GM21576 (cell line): ENCODE data around the gene CFAP53.
A peak's percentile ranks its signal among the peaks of the same experiment; 100 is the strongest.
"Not testable (repeated sequence)": the region's sequence is repeated elsewhere in the genome, so short reads cannot be mapped to it uniquely, and the experiment has no call there.

Source experiments
- ATAC-seq: cut with Tn5 transposase; IDR thresholded peaks from one replicate; pipeline ENCODE4 v1.9.1; 2021; ENCODE audit warnings: mild to moderate bottlenecking, moderate library complexity; ENCODE audit not compliant: unreplicated experiment

Gene CFAP53, protein sequence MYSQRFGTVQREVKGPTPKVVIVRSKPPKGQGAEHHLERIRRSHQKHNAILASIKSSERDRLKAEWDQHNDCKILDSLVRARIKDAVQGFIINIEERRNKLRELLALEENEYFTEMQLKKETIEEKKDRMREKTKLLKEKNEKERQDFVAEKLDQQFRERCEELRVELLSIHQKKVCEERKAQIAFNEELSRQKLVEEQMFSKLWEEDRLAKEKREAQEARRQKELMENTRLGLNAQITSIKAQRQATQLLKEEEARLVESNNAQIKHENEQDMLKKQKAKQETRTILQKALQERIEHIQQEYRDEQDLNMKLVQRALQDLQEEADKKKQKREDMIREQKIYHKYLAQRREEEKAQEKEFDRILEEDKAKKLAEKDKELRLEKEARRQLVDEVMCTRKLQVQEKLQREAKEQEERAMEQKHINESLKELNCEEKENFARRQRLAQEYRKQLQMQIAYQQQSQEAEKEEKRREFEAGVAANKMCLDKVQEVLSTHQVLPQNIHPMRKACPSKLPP

DNA sequence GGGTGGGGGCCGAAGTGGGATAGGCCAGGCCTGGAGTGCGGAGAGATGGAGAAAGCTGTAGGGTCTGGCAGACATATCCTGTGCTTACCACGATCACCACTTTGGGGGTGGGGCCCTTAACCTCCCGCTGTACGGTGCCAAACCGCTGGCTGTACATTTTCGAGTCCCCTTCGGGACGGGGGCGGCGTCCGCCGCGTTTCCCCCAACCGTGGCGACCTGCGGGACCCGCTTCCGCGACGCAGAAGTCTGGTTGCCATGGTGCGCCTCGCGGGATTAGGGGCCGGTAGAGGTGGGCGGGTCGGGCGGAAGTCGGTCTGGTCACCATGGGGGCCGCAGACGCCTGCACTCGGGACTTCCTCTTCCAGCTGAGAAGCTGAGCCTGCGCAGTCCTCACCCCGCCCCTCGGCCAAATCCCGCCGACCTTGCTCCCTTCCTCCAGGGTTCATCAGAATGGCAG is at the start of gene CFAP53:
Gene CFAP53 (minus strand): TSS at position 248 of the 457 bp plus-strand sequence. CDS start 91 bp downstream, at position 157.
- peak; percentile 74 for ATAC-seq

DNA sequence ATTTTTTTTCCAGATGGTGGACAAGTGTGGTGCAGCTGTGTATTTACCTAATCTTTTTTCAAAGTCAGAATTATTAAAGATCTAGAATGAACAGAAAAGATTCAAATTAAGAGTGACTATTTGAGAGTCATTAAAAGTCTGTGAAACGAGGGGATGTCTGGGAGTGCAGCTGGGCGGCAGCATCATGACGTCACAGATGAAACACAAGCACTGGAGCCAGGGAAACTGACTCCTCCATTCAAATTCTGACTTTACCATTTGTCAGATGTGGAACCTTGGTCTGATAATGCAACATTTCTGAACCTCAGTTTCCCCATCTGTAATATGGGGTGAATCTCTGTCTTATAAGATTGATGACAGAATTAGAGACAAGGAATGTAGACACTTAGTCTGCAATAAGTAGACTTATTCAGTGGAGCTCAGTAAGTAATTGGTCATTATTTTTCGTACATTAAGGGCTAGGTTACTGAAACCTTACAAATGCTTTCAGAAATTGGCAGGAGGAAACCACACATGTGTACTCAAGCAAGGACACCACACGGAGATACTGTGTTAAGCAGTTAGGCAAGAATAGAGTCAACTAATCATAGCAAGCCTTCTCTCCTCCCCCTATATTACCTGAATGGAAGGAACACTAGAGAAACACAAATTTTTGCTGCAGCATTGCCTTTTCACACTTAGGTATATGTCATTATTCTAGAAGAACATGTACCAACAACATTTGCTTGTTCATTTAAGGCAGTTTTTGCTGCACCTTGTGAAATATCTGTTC is 49.0 kb upstream of the CFAP53 start:
- ATAC-seq: peak; percentile 74

DNA sequence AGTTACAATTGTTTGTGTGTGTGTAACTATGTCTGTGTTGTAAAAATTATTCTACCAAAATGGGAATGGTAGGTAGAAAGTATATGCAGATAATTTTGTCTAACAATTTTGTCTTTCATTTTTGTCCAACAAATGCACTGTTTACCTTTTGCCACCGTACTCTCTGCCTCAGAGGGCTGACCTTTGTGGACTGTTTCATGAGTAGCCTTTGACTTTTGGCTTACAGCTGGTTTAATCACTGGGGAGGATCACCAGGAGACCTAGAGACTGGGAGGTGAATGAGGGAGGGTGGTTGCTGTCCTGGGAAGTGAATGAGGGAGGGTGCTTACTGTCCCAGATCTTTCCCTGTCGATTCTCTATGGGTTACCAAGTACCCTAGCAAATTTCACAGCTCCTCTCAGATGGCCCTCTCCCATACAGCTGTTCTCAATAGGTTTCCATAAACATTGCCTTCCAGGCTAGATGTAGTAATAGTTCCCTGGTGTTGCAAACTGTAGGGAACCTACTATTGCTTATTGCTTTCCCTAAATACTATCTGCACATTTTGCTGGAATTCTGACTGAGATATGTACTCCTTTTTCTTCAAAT is 47.7 kb upstream of the CFAP53 start:
- ATAC-seq: no peak

DNA sequence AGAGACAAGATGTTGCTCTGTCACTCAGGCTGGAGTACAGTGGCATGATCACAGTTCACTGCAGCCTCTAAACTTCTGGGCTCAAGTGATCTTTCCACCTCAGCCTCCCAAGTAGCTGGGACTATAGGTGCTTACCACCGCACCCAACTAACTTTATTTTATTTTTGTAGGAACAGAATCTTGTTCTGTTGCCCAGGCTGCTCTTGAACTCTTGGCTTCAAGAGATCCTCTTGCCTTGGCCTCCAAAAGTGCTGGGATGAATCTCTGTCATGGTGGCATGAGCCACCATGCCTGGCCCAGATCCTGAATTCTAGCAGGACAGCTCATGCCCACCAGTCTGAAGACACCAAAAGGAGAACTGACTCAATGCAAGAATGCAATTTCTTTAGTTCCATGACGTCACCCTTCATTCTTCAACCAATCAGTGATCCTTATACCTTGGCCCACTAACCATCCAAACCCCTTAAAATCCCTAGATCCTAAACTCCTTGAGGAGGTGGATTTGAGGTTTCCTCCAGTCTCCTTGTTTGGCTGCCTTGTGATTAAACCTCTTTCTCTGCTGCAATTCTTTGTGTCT is 46.8 kb upstream of the CFAP53 start:
- no peak for ATAC-seq

DNA sequence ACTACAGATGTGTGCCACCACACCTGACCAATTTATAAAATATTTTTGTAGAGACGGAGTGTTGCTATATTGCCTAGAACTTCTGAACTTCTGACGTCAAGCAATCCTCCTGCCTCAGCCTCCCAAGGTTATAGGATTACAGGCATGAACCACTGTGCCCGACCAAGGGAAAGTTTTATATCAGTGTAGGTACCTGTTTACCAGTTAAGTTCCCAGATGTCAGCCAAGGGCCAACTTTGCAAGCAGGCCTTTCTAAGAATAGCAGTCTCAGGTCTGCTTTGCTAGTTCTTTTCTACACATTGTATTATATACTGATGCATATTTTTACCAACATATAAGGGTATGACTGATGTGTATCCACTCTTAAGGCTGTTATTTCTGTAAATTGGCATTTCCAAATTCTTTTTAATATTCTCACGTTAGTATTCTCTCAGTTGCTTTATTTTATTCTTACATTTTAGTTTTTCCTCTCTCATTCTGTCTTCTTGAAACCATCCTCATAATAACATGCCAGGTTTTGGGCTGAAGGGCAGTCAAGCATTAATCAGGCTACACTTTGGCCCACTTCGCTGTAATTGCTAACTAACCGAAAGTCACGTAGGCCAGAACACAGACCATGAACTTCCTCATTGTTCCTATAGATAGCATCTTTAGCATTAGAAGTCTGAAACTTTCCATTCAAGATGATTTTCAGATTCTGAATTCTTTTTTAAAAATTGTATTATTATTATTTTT is 46.2 kb upstream of the CFAP53 start:
- peak; percentile 64 for ATAC-seq

DNA sequence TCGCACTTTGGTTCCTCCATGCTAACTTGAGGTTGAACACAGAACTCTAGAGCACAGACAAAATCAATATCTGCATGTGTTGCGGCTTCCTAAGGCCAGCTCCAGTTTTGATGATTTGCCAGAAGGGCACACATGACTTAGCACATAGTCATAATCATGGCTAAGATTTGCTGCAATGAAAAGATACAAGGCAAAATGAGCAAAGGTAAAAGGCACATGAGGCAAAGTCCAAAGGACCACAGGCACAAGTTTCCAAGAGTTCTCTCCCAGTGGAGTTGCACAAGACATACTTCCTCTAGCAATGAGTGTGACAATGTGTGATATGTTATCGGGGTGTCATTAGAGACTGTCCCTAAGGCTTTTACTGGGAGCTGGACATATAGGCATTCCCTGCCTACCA is 45.4 kb upstream of the CFAP53 start:
- no peak for ATAC-seq

DNA sequence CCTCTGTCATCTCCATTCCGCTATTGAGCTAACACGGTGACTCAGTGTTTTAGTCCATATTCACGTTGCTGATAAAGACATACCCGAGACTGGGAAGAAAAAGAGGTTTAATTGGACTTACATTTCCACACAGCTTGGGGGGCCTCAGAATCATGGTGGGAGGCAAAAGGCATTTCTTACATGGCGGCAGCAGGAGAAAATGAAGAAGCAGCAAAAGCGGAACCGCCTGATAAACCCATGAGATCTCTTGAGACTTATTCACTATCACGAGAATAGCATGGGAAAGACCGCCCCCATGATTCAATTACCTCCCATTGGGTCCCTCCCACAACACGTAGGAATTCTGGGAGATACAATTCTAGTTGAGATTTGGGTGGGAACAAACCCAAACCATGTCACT is 43.8 kb upstream of the CFAP53 start:
- no peak for ATAC-seq

DNA sequence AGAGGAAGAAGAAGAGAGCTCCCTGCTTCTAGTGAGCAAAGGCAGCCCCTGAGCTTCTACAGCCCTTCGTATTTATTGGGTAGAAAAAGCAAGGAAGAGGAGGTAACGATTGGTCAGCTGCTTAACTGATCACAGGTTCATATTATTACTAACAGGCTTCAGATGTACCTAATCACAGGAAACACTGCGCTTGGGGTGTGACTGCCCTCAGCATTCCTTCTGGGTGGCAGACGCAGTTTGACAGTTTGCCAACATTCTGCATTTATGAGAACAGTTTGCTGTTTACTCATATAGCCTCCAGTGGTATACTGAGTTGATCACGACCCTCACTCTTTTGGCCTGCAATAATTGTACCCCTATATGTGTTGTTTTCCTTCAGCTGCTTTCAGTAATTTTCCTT is 42.6 kb upstream of the CFAP53 start:
- not testable (repeated sequence) for ATAC-seq

DNA sequence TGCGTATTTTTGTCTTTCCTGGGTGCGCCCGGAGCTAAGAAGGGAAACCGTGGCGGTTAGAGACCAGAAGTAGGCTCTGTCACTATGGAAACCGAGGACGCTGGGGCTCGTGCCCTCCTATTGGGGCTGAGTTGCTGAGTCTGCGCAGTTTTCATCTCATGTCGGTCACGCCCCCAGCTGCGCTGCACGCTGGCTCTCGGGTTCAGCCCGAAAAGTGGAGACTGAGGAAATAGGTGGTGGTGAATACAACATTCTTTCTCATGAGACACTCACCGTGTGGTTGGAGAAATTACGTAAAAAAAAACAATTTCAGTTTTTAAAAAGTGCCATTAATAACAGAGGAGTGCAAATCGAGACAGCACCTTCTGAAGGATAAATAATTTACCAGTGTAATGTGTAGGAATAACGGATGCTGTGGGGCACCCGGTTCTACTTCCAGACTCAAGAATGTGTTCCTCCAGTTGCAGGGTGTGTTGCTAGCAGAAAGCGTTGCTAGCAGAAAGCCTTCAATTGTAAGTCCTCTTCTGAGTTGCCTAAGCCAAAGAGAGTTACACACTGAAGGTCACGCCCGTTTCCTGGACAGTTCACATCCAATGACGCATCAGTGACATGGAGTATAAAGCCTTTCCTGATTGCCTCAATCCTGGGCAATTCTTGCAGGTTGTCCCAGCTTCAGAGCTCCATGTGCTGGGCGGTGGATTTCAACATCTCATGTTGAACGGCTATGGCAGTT is 41.6 kb upstream of the CFAP53 start:
- peak; percentile 78 for ATAC-seq

DNA sequence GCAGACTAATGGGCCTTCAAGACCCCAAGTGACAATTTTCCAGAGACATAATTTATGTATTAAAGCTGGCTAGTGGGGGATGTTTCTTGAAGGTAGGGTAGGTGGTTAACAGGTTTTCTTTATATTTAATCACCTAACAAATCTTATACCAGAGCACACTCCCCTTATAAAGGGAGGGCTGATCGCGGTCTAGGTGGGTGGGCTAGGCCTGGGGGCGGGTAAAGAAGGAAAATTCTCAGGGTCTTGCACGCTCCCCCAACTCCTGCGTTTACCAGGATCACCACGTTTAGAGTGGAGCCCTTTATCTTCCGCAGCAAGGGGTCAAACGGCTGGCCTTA is 41.1 kb upstream of the CFAP53 start:
- ATAC-seq: peak; percentile 3

DNA sequence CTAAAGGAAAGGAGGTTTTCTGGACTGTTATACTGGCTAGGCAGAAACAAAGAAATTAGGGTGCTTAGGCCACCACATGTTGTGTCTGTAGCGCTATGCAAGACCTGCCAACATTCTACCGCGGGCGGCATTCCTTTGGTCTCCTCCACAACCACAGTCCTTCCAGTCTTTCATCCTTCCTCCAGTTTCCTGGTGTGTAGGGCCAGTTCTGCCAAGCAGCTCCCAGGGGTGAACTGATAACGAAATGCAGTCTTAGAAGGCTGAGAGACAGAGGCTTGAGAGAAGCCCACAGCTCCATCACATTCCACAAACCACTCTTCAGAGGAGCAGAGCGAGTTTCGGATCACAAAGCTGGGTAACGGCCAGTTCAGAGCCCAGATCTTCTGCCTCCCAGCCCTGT is 40.6 kb upstream of the CFAP53 start:
- no peak for ATAC-seq

DNA sequence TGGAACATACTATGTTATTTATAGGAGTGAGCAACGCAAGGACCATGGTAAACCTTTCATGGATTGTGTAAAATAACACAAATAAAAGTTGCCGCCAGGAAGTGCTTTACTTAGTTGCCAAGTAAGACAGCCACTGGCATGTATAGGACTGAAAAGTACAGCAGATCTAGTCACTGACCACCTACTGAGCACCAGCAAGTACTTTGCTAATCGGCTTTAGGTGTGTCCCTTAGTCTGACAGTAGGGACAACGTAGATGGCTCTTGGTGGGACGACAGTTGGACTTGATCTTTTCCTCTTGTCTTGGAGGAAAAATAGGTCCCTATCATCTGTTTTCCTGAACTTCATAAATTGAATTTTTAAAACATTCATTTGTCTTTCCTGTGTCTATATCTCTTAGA is 34.8 kb upstream of the CFAP53 start:
- ATAC-seq: no peak

DNA sequence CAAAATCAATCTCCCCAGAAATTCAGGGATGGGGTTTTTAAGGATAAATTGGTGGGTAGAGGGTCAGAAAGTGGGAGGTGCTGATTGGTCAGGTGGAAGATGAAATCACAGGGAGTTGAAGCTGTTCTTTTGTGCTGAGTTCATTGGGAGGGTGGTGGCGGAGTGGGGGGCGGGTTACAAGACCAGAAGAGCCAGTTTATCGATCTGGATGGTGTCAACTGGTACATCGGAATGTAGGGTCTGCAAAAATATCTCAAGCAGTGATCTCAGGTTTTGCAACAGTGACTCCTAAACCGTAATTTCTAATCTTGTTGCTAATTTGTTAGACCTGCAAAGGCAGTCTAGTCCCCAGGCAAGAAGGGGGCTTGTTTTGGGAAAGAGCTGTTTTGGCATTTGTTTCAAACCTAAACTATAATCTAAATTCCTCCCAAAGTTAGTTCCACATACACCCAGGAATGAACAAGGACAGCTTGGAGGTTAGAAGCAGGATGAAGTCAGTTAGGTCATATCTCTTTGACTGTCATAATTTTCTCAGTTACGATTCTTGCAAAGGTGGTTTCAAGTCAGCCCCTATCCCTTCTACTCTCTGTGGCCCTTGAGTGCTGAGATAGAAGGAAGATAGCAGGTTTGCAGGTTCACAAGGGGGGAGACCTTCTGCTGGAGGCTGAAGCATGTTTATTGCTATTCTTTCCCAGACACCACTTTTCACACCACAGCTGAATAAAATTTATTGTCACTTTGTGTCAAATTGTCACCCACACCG is 33.5 kb upstream of the CFAP53 start:
- ATAC-seq: no peak

DNA sequence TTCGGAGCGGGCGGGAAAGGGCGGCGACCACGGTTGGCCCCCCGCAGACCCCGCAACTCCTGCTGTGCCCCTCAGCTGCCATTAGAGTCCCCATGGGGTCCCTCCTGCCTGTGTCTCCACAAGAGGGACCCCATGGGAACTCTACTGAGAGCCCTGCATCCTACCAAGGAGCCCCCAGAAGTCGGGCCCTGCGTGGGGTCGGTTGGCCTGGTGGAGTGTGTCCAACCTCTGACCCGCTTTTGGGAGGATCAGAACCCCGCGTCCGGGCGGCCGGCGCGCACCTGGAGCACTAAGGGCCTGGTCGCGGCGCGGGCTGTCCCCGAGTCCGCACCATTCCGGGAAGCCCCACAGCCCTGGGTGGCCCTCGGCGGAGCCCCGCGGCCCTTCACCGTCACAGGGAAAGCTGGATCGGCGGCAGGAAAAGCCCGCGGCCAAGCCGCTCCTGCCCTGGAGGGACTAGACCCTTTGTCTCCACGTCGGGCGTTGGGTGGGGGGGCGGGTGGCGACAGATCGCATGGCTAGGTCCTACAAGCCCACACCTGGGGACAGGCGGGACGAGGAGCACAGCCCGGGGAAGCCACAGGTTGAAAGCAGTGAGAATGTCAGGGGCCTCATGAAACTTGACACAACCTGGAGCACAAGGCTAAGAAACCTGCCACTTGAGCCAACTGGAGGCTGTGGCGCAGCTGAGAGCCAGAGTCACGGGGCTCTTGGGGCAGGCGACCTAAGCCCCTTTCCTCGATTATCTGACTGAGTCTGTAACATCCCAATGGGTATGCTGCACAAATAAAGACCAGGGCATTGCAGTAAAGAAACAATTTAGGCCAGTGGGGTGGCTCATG is 32.4 kb upstream of the CFAP53 start:
- ATAC-seq: no peak

DNA sequence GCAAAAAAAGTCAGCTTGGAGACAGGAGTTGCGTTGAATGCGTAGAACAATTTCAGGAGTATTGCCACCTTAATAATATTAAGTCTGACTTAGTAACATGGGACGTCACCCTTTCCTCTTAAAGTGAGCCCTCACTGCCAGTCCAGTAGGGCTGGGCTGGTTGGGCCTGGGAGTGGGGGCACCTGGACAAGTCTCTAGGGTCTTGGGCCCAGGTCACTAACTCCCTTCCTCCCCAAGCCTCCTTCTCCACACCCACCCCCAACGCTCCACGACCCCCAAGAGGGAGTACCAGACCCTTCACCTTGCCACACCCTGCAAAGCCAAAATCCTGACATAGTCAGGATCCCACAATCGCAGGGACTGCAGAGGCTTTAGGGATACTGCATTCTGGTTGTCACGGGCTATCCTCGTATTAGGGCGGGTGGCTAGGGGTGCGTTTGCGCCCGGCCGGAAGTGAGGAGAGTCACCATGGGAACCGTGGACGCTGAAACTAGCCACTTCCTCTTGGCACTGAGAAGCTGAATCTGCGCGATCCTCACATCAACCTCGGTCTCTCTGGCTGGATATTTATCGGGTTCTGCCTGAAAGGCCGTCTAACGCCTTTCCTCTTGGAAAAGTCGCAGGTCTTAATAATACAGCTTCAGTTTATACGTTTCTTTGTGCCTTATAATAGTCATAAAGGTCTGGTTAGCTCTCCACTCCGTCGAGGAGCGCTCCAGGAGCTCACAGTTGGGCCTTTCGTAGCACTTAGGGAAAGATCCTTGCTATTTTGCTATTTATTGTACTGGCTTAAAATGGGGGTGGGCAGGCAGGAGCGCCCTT is 31.5 kb upstream of the CFAP53 start:
- ATAC-seq: peak; percentile 99

DNA sequence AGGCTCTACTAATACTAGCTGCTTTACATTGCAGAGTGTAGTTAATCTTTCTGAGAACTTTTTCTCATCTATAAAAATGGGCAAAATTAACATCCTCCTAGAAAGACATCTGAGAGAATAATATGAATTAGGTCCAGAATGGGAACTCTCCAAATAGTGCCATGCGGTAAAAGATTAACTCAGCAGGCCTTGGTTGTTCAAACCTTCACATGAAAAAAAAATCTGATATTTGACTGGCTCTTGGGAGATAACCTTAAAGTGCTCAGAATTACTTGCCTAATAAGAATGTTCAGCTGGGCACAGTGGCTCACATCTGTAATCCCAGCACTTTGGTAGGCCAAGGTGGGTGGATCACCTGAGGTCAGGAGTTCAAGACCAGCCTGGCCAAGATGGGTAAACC is 26.7 kb upstream of the CFAP53 start:
- no peak for ATAC-seq

DNA sequence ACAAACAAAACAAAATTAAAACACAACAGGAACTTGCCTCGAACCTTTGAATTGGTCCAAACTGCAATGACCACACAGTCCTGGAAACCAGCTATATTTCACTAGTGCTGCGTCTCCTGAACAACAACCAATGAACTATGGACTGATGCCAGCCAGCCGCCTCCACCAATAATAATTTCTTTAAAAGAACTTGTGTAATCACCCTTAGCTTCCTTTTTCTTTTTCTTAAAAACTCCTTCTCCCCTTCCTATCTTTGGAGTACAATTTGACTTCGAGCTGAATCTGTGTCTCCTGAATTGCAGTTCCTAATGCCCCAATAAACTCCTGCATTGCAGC is 22.8 kb upstream of the CFAP53 start:
- ATAC-seq: no peak
